Measurements from ENCODE around the gene MYO1G. TPM values are rescaled to one million over a fixed set of nuclear protein-coding genes. Genes with fewer than 3 reads are reported as not detected.

Gene MYO1G
- total and polyA plus RNA-seq, 10 of the 15 experiments (the other 5 are each of a cell fraction or from before 2014, with no cell fraction given): 1.8 to 232 (median 134) TPM

DNA sequence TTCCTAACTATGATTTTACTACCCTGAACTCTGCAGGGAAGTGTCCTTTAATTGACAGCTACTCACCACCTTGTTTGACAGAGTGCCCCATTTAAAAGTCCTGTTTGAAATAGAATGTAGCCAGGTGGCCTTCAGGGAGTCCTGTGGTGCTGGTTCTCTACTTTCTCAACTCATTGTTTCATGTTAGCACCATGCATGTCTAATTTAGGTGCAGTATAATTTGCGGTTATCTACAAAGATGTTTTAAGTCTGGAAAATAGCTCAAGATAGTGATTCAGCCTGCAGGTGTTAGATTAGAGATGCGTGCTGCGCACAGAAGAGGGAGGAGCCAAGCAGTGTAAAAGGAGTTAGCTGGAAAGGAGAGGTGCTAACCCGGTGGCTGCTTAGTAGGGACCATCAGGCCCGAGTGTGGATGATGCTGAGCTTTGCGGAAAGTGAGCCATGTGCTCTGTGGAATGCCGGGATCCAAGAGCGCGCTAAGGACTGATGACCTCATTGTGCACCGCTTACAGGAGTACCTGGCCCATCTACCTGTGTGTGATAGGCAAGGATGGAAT lies 22.4 kb upstream of the MYO1G start (continued):
- TF ChIP-seq, protein P1, sequence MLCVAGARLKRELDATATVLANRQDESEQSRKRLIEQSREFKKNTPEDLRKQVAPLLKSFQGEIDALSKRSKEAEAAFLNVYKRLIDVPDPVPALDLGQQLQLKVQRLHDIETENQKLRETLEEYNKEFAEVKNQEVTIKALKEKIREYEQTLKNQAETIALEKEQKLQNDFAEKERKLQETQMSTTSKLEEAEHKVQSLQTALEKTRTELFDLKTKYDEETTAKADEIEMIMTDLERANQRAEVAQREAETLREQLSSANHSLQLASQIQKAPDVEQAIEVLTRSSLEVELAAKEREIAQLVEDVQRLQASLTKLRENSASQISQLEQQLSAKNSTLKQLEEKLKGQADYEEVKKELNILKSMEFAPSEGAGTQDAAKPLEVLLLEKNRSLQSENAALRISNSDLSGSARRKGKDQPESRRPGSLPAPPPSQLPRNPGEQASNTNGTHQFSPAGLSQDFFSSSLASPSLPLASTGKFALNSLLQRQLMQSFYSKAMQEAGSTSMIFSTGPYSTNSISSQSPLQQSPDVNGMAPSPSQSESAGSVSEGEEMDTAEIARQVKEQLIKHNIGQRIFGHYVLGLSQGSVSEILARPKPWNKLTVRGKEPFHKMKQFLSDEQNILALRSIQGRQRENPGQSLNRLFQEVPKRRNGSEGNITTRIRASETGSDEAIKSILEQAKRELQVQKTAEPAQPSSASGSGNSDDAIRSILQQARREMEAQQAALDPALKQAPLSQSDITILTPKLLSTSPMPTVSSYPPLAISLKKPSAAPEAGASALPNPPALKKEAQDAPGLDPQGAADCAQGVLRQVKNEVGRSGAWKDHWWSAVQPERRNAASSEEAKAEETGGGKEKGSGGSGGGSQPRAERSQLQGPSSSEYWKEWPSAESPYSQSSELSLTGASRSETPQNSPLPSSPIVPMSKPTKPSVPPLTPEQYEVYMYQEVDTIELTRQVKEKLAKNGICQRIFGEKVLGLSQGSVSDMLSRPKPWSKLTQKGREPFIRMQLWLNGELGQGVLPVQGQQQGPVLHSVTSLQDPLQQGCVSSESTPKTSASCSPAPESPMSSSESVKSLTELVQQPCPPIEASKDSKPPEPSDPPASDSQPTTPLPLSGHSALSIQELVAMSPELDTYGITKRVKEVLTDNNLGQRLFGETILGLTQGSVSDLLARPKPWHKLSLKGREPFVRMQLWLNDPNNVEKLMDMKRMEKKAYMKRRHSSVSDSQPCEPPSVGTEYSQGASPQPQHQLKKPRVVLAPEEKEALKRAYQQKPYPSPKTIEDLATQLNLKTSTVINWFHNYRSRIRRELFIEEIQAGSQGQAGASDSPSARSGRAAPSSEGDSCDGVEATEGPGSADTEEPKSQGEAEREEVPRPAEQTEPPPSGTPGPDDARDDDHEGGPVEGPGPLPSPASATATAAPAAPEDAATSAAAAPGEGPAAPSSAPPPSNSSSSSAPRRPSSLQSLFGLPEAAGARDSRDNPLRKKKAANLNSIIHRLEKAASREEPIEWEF (IDR thresholded peaks at IDR 0.05; ENCODE audit: insufficient replicate concordance, low read depth, low read length): no peak
- TF ChIP-seq GABPA (IDR thresholded peaks at IDR 0.05; ENCODE audit: low read depth): no peak
- TF ChIP-seq, protein P2, sequence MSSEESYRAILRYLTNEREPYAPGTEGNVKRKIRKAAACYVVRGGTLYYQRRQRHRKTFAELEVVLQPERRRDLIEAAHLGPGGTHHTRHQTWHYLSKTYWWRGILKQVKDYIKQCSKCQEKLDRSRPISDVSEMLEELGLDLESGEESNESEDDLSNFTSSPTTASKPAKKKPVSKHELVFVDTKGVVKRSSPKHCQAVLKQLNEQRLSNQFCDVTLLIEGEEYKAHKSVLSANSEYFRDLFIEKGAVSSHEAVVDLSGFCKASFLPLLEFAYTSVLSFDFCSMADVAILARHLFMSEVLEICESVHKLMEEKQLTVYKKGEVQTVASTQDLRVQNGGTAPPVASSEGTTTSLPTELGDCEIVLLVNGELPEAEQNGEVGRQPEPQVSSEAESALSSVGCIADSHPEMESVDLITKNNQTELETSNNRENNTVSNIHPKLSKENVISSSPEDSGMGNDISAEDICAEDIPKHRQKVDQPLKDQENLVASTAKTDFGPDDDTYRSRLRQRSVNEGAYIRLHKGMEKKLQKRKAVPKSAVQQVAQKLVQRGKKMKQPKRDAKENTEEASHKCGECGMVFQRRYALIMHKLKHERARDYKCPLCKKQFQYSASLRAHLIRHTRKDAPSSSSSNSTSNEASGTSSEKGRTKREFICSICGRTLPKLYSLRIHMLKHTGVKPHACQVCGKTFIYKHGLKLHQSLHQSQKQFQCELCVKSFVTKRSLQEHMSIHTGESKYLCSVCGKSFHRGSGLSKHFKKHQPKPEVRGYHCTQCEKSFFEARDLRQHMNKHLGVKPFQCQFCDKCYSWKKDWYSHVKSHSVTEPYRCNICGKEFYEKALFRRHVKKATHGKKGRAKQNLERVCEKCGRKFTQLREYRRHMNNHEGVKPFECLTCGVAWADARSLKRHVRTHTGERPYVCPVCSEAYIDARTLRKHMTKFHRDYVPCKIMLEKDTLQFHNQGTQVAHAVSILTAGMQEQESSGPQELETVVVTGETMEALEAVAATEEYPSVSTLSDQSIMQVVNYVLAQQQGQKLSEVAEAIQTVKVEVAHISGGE (CRISPR knock-in tag; IDR thresholded peaks at IDR 0.05): no peak
- TF ChIP-seq ZNF384 (IDR thresholded peaks at IDR 0.05; ENCODE audit: borderline replicate concordance, low read depth, low read length): no peak
- TF ChIP-seq, protein P3, sequence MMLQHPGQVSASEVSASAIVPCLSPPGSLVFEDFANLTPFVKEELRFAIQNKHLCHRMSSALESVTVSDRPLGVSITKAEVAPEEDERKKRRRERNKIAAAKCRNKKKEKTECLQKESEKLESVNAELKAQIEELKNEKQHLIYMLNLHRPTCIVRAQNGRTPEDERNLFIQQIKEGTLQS (IDR thresholded peaks at IDR 0.05; ENCODE audit: borderline replicate concordance, extremely low read depth, low read depth, low read length): no peak
- no peak for TF ChIP-seq CBX5 (IDR thresholded peaks at IDR 0.05; ENCODE audit: low read depth)
- no peak for TF ChIP-seq BMI1 (IDR thresholded peaks at IDR 0.05; ENCODE audit: borderline replicate concordance)
- TF ChIP-seq, protein P4, sequence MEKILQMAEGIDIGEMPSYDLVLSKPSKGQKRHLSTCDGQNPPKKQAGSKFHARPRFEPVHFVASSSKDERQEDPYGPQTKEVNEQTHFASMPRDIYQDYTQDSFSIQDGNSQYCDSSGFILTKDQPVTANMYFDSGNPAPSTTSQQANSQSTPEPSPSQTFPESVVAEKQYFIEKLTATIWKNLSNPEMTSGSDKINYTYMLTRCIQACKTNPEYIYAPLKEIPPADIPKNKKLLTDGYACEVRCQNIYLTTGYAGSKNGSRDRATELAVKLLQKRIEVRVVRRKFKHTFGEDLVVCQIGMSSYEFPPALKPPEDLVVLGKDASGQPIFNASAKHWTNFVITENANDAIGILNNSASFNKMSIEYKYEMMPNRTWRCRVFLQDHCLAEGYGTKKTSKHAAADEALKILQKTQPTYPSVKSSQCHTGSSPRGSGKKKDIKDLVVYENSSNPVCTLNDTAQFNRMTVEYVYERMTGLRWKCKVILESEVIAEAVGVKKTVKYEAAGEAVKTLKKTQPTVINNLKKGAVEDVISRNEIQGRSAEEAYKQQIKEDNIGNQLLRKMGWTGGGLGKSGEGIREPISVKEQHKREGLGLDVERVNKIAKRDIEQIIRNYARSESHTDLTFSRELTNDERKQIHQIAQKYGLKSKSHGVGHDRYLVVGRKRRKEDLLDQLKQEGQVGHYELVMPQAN (conservative IDR thresholded peaks at IDR 0.05): no peak; the same call in 1 of the 2 replicates
- TF ChIP-seq FOS (IDR thresholded peaks at IDR 0.05; ENCODE audit: borderline replicate concordance, extremely low read depth, insufficient read length): no peak
- no peak for TF ChIP-seq NR2C1 (IDR thresholded peaks at IDR 0.05)
- TF ChIP-seq SMAD5 (IDR thresholded peaks at IDR 0.05; ENCODE audit: low read depth): no peak
- TF ChIP-seq, protein P5, sequence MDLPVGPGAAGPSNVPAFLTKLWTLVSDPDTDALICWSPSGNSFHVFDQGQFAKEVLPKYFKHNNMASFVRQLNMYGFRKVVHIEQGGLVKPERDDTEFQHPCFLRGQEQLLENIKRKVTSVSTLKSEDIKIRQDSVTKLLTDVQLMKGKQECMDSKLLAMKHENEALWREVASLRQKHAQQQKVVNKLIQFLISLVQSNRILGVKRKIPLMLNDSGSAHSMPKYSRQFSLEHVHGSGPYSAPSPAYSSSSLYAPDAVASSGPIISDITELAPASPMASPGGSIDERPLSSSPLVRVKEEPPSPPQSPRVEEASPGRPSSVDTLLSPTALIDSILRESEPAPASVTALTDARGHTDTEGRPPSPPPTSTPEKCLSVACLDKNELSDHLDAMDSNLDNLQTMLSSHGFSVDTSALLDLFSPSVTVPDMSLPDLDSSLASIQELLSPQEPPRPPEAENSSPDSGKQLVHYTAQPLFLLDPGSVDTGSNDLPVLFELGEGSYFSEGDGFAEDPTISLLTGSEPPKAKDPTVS (IDR thresholded peaks at IDR 0.05; ENCODE audit: low read depth, low read length): no peak
- TF ChIP-seq CHD4 (IDR thresholded peaks at IDR 0.05): no peak
- peak; percentile 86 for TF ChIP-seq RUNX3 (IDR thresholded peaks at IDR 0.05; ENCODE audit: low read length)
- no peak for TF ChIP-seq ASH2L (IDR thresholded peaks at IDR 0.05; ENCODE audit: borderline replicate concordance, low read depth)
- TF ChIP-seq, protein P6, sequence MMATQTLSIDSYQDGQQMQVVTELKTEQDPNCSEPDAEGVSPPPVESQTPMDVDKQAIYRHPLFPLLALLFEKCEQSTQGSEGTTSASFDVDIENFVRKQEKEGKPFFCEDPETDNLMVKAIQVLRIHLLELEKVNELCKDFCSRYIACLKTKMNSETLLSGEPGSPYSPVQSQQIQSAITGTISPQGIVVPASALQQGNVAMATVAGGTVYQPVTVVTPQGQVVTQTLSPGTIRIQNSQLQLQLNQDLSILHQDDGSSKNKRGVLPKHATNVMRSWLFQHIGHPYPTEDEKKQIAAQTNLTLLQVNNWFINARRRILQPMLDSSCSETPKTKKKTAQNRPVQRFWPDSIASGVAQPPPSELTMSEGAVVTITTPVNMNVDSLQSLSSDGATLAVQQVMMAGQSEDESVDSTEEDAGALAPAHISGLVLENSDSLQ (IDR thresholded peaks at IDR 0.05): peak; percentile 80

Measured in GM12878 (cell line).